GM19455 (cell line): ENCODE data around the gene SSBP1.
"Not testable (repeated sequence)": the region's sequence is repeated elsewhere in the genome, so short reads cannot be mapped to it uniquely, and the experiment has no call there.

ENCODE experiments used
- ATAC-seq: cut with Tn5 transposase; IDR thresholded peaks from one replicate; pipeline ENCODE4 v1.9.1; 2021; ENCODE audit not compliant: unreplicated experiment

The SSBP1 gene

GRCh38 chr7:141709318-141709717 is 28.8 kb upstream of the SSBP1 start:
- ATAC-seq, result no peak

- no peak for ATAC-seq
These were observed 28.4 kb upstream of the SSBP1 start for GRCh38 chr7:141709749-141710148.

GRCh38 chr7:141710301-141710700 is 27.9 kb upstream of the SSBP1 start:
- no peak for ATAC-seq

- no peak for ATAC-seq
These were observed 25.4 kb upstream of the SSBP1 start for GRCh38 chr7:141712603-141713255.

GRCh38 chr7:141713890-141714289 is 24.3 kb upstream of the SSBP1 start:
- no peak for ATAC-seq

GRCh38 chr7:141714571-141714970 is 23.6 kb upstream of the SSBP1 start:
- no peak for ATAC-seq

GRCh38 chr7:141715018-141715417 is 23.1 kb upstream of the SSBP1 start:
- ATAC-seq, result no peak

GRCh38 chr7:141715794-141716689 is 22.1 kb upstream of the SSBP1 start:
- no peak for ATAC-seq

- no peak for ATAC-seq
These were observed 20.7 kb upstream of the SSBP1 start for GRCh38 chr7:141717450-141717849.

GRCh38 chr7:141722529-141722928 is 15.6 kb upstream of the SSBP1 start:
- ATAC-seq, result no peak

GRCh38 chr7:141729020-141729419 is 9.1 kb upstream of the SSBP1 start:
- ATAC-seq, result no peak

- no peak for ATAC-seq
These were observed 6.5 kb upstream of the SSBP1 start for GRCh38 chr7:141731476-141732149.

- ATAC-seq, result no peak
These were observed 881 bp upstream of the SSBP1 start for GRCh38 chr7:141737118-141737835.

- no peak for ATAC-seq
These were observed 445 bp downstream of the SSBP1 start for GRCh38 chr7:141738592-141739013.

- no peak for ATAC-seq
These were observed 1.1 kb downstream of the SSBP1 start for GRCh38 chr7:141739250-141739649.

GRCh38 chr7:141742229-141742628 is 4.1 kb downstream of the SSBP1 start:
- no peak for ATAC-seq

- ATAC-seq, result no peak
These were observed 6.0 kb downstream of the SSBP1 start for GRCh38 chr7:141744131-141744530.

- no peak for ATAC-seq
These were observed 10.2 kb downstream of the SSBP1 start for GRCh38 chr7:141748396-141748795.

- not testable (repeated sequence) for ATAC-seq
These were observed 13.7 kb downstream of the SSBP1 start for GRCh38 chr7:141751904-141752303.

GRCh38 chr7:141752634-141753033 is 14.5 kb downstream of the SSBP1 start:
- ATAC-seq, result no peak

- no peak for ATAC-seq
These were observed 16.8 kb downstream of the SSBP1 start for GRCh38 chr7:141754939-141755338.
